ENCODE results near the gene MYOZ2.

- TF ChIP-seq, protein P1, sequence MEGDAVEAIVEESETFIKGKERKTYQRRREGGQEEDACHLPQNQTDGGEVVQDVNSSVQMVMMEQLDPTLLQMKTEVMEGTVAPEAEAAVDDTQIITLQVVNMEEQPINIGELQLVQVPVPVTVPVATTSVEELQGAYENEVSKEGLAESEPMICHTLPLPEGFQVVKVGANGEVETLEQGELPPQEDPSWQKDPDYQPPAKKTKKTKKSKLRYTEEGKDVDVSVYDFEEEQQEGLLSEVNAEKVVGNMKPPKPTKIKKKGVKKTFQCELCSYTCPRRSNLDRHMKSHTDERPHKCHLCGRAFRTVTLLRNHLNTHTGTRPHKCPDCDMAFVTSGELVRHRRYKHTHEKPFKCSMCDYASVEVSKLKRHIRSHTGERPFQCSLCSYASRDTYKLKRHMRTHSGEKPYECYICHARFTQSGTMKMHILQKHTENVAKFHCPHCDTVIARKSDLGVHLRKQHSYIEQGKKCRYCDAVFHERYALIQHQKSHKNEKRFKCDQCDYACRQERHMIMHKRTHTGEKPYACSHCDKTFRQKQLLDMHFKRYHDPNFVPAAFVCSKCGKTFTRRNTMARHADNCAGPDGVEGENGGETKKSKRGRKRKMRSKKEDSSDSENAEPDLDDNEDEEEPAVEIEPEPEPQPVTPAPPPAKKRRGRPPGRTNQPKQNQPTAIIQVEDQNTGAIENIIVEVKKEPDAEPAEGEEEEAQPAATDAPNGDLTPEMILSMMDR (IDR thresholded peaks at IDR 0.05; ENCODE audit: low read depth, low read length), result no peak
- no peak for TF ChIP-seq EZH2phosphoT487 (IDR thresholded peaks at IDR 0.05; ENCODE audit: low read depth)
Measured at GRCh38 chr4:119209077-119209476, 73.4 kb downstream of the MYOZ2 start.

Measured in OCI-LY3 (cell line).